Measurements from ENCODE around the gene EPX. TPM values are rescaled to one million over a fixed set of nuclear protein-coding genes. Genes with fewer than 3 reads are reported as not detected.
A peak's percentile ranks its signal among the peaks of the same experiment; 100 is the strongest.

The EPX gene
- total and polyA plus RNA-seq, 2 of the 4 experiments (the other 2 are of a cell fraction) = not detected

DNA sequence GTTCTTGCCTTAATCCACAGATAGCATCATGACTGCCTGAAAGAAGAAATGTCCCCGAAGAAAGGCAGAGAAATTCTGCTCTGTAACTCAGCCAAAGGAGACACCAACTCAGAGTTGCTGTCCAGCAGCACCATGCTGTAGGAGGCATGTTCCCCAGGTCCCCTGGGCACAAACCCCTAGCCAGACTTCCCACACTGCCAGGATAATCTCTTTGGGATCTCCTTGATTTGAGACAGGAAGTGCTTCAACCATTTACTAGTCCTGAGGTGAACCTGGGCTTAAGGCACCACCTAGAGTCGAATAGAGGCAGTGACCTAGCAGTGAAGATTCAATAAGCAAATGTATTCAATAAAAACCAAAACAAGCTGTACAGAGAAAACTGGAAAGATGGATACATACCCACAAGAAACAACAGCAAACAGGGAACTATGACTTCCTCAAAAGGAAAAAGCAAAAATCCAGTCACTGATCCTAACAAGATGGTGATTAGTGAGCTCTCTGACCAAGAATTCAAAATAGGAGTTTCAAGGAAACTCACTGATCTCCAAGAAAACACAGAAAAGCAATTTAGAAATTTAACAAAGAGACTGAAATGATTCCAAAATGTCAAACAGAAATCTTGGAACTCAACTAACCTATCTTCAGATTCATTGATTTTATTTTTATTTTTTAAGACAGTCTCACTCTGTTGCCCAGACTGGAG is 20.0 kb upstream of the EPX start:
- no peak overlapping the region for H3K4me3 ChIP-seq (ENCODE audit: insufficient read depth, low read depth, low read length)
- 33% methylated on average over 1 of the region's 2 CpGs; no CpG with 5 or more reads in 1 of the 2 experiments for WGBS, 2 experiments (ENCODE audit: extremely low coverage in 2 of 2, insufficient read length in 1 of 2)
- no peak for ATAC-seq (ENCODE audit: low read depth)
- H3K9me1 ChIP-seq (ENCODE audit: insufficient read depth, low read length) = no peaks in the 10 kb centered on the region
- no peak overlapping the region for H2AFZ ChIP-seq (replicated peaks; ENCODE audit: low read length, poor library complexity)
- no peaks in the 10 kb centered on the region; the same call in 1 of the 2 replicates for H3K27me3 ChIP-seq (ENCODE audit: control insufficient read depth, insufficient read depth, low read length)
- no peak overlapping the region for H2AK9ac ChIP-seq (replicated peaks; ENCODE audit: low read depth, low read length, poor library complexity)
- intact Hi-C loops (cut with micrococcal nuclease) (no loop called here), in situ Hi-C loops (cut with MboI; ENCODE audit: low sequenced_read_pairs) (no loop called here), dilution Hi-C loops (cut with HindIII; ENCODE audit: low sequenced_read_pairs, unreplicated experiment) (no loop called here)
- no peak overlapping the region for H2AK5ac ChIP-seq (ENCODE audit: low read depth, low read length)
- no peak overlapping the region for H2BK5ac ChIP-seq (ENCODE audit: low read depth, low read length, poor library complexity, severe bottlenecking)
- no peak overlapping the region for H3K14ac ChIP-seq (replicated peaks; ENCODE audit: low read depth, low read length)
- H3K79me1 ChIP-seq (ENCODE audit: low read depth in 1 of 2, low read length in 2 of 2) = no peaks in the 10 kb centered on the region
- no peaks in the 10 kb centered on the region for H4K20me1 ChIP-seq (ENCODE audit: insufficient read depth, low read length)
- H2BK15ac ChIP-seq (ENCODE audit: low read depth, low read length) = no peak overlapping the region
- TF ChIP-seq, protein P1, sequence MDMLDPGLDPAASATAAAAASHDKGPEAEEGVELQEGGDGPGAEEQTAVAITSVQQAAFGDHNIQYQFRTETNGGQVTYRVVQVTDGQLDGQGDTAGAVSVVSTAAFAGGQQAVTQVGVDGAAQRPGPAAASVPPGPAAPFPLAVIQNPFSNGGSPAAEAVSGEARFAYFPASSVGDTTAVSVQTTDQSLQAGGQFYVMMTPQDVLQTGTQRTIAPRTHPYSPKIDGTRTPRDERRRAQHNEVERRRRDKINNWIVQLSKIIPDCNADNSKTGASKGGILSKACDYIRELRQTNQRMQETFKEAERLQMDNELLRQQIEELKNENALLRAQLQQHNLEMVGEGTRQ (IDR thresholded peaks at IDR 0.05; ENCODE audit: low read depth, low read length) = no peak
- no peak for TF ChIP-seq CHD1 (IDR thresholded peaks at IDR 0.05; ENCODE audit: low read depth, low read length)
- no peak for TF ChIP-seq RFX5 (IDR thresholded peaks at IDR 0.05; ENCODE audit: low read depth, low read length)
- no peak for TF ChIP-seq BHLHE40 (IDR thresholded peaks at IDR 0.05; ENCODE audit: low read depth, low read length)
- TF ChIP-seq MAFK (IDR thresholded peaks at IDR 0.05; ENCODE audit: low read depth, low read length) = no peak
- 0 out of 2 replicates have a peak, but pooled peaks have one; percentile 11 for TF ChIP-seq RAD21 (IDR thresholded peaks at IDR 0.05; ENCODE audit: low read length)
- TF ChIP-seq POLR2A (IDR thresholded peaks at IDR 0.05; ENCODE audit: low read depth, low read length) = no peak
- TF ChIP-seq RCOR1 (IDR thresholded peaks at IDR 0.05; ENCODE audit: insufficient replicate concordance, low read length) = no peak
- TF ChIP-seq SMC3 (IDR thresholded peaks at IDR 0.05; ENCODE audit: low read depth, low read length) = no peak
- TF ChIP-seq NFE2L2 (IDR thresholded peaks at IDR 0.05; ENCODE audit: low read depth, low read length) = no peak
- TF ChIP-seq, protein P2, sequence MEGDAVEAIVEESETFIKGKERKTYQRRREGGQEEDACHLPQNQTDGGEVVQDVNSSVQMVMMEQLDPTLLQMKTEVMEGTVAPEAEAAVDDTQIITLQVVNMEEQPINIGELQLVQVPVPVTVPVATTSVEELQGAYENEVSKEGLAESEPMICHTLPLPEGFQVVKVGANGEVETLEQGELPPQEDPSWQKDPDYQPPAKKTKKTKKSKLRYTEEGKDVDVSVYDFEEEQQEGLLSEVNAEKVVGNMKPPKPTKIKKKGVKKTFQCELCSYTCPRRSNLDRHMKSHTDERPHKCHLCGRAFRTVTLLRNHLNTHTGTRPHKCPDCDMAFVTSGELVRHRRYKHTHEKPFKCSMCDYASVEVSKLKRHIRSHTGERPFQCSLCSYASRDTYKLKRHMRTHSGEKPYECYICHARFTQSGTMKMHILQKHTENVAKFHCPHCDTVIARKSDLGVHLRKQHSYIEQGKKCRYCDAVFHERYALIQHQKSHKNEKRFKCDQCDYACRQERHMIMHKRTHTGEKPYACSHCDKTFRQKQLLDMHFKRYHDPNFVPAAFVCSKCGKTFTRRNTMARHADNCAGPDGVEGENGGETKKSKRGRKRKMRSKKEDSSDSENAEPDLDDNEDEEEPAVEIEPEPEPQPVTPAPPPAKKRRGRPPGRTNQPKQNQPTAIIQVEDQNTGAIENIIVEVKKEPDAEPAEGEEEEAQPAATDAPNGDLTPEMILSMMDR (conservative IDR thresholded peaks at IDR 0.05; ENCODE audit: low read depth, low read length) = peak; percentile 15; the same call in 1 of the 2 replicates
- TF ChIP-seq MAZ (IDR thresholded peaks at IDR 0.05; ENCODE audit: borderline replicate concordance, low read depth, low read length) = no peak
- TF ChIP-seq, protein P3, sequence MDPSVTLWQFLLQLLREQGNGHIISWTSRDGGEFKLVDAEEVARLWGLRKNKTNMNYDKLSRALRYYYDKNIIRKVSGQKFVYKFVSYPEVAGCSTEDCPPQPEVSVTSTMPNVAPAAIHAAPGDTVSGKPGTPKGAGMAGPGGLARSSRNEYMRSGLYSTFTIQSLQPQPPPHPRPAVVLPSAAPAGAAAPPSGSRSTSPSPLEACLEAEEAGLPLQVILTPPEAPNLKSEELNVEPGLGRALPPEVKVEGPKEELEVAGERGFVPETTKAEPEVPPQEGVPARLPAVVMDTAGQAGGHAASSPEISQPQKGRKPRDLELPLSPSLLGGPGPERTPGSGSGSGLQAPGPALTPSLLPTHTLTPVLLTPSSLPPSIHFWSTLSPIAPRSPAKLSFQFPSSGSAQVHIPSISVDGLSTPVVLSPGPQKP (IDR thresholded peaks at IDR 0.05; ENCODE audit: borderline replicate concordance, low read depth, low read length) = no peak
- no peak for TF ChIP-seq MXI1 (IDR thresholded peaks at IDR 0.05; ENCODE audit: borderline replicate concordance, low read depth, low read length)
- TF ChIP-seq FOS (IDR thresholded peaks at IDR 0.05; ENCODE audit: low read depth, low read length) = no peak
- H3K18ac ChIP-seq (ENCODE audit: low read depth, low read length) = no peak overlapping the region
- no peak overlapping the region for H3K9ac ChIP-seq (ENCODE audit: low read depth, low read length)
- ChIA-PET POLR2A (ENCODE audit: unreplicated experiment) (interaction anchor here (0.6 kb wide), 1 partner anchor 355 kb away, joined by 4 read pairs; no protein-coding TSS in a partner anchor), CTCF (interaction anchor here (0.6 kb wide), 1 partner anchor 190 kb away, joined by 3 read pairs; no protein-coding TSS in a partner anchor)
- H4K91ac ChIP-seq (ENCODE audit: insufficient read depth, low read depth, low read length) = no peak overlapping the region
- H3K27ac ChIP-seq (ENCODE audit: insufficient read depth, low read length) = no peak overlapping the region
- H3K36me3 ChIP-seq (ENCODE audit: control insufficient read depth, insufficient read depth, low read length) = no peaks in the 10 kb centered on the region
- peak; percentile 4 for DNase-seq
- H2BK20ac ChIP-seq (ENCODE audit: low read depth, low read length) = no peak overlapping the region
- H3K9me3 ChIP-seq (ENCODE audit: control insufficient read depth, insufficient read depth, low read length) = no peaks in the 10 kb centered on the region
- H3K4me1 ChIP-seq (ENCODE audit: control insufficient read depth, insufficient read depth, low read length) = no peaks in the 10 kb centered on the region
- no peak overlapping the region for H2BK120ac ChIP-seq (ENCODE audit: low read depth, low read length)
- H4K8ac ChIP-seq (ENCODE audit: low read depth in 2 of 2, low read length in 2 of 2) = no peak overlapping the region
- BruUV-seq (replicated peaks) = no TSS peak
- no peak overlapping the region for H4K5ac ChIP-seq (ENCODE audit: low read depth, low read length)
- no peak overlapping the region for H3K4ac ChIP-seq (ENCODE audit: low read depth, low read length)
- no peak overlapping the region for H3K23ac ChIP-seq (ENCODE audit: low read depth, low read length)
- H3K4me2 ChIP-seq (ENCODE audit: low read depth, low read length) = no peak overlapping the region
- no peak overlapping the region for H3K56ac ChIP-seq (ENCODE audit: extremely low read depth, insufficient read depth, low read length)
